Measurements from ENCODE around the gene FADS3.

Gene FADS3

DNA sequence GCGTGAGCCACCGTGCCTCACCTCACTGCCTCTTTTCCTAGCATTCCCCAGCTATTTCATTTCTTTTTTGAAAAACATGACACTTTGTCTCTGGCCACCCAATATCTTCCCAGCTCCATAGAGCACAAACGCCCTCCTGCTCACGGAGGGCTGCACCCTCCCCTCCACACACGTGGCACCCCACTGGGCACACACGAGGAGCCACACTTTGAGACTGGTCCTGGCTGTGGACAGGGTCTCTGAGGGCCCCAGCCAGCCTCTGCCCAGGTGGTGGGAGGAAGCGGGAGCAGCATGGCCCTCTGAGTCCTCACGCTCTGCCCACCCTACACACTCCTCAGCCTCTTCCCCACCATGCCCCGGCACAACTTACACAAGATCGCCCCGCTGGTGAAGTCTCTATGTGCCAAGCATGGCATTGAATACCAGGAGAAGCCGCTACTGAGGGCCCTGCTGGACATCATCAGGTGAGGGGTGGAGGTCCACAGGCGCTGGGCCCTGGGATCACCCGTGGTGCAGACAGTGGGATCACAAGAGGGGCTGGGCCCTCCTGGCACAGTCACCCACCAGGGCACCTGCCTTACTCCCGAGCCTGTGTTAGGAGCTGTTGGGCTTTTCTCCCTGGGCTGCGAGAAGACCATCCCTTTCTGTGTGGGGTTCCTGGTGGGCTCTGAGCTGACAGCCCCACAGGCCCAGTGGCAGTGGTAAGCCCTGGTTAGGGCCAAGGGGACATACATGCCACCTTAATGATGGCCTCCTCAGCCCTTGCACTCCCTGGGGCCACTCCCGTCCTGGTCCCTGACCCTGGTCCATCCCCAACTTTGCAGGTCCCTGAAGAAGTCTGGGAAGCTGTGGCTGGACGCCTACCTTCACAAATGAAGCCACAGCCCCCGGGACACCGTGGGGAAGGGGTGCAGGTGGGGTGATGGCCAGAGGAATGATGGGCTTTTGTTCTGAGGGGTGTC is 26.2 kb downstream of the FADS3 start:
- H3K27me3 ChIP-seq (ENCODE audit: insufficient read depth, low read length) = no peaks in the 10 kb centered on the region
- no peak overlapping the region for H3K4me3 ChIP-seq (ENCODE audit: low read length)
- H3K36me3 ChIP-seq (ENCODE audit: insufficient read depth, low read length) = peaks cover 64% of the 10 kb centered on the region

DNA sequence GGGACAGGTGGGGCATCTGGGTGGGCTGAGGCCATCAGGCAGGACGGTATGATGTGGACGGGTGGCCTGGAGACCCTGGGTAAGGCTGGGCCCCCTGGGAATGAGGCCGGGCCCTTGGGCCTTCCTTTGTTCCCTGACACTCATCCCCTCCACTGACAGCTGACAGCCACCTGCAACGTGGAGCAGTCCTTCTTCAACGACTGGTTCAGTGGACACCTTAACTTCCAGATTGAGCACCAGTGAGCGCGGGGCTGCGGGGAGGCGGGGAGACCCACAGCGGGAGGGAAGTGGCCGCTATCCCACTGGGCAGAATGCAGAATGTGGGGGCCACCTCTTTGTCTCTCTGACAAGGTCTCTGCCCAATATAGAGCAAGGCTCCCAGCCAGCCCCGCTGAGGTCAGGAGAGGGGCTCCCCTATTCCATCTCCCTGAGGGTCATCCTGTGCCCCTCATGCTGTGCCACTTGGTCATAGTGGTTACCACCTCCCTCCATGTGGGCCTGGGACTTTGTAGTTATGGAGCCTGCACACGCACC is 27.7 kb downstream of the FADS3 start:
- Histone ChIP-seq H3K4me3 (ENCODE audit: low read length) (no peak overlapping the region), H3K36me3 (ENCODE audit: insufficient read depth, low read length) (peaks cover 76% of the 10 kb centered on the region), H3K27me3 (ENCODE audit: insufficient read depth, low read length) (no peaks in the 10 kb centered on the region), H3K9me3 (ENCODE audit: low read length) (no peaks in the 10 kb centered on the region), H2AFZ (ENCODE audit: low read depth, low read length) (no peak overlapping the region), H3K4me1 (ENCODE audit: insufficient read depth, low read length) (no peaks in the 10 kb centered on the region)

More for the DNA sequence above, 26.2 kb downstream of the FADS3 start:
- Histone ChIP-seq H2AFZ (ENCODE audit: low read depth, low read length) (no peak overlapping the region), H3K4me1 (ENCODE audit: insufficient read depth, low read length) (peaks cover 10% of the 10 kb centered on the region), H3K9me3 (ENCODE audit: low read length) (no peaks in the 10 kb centered on the region)

DNA sequence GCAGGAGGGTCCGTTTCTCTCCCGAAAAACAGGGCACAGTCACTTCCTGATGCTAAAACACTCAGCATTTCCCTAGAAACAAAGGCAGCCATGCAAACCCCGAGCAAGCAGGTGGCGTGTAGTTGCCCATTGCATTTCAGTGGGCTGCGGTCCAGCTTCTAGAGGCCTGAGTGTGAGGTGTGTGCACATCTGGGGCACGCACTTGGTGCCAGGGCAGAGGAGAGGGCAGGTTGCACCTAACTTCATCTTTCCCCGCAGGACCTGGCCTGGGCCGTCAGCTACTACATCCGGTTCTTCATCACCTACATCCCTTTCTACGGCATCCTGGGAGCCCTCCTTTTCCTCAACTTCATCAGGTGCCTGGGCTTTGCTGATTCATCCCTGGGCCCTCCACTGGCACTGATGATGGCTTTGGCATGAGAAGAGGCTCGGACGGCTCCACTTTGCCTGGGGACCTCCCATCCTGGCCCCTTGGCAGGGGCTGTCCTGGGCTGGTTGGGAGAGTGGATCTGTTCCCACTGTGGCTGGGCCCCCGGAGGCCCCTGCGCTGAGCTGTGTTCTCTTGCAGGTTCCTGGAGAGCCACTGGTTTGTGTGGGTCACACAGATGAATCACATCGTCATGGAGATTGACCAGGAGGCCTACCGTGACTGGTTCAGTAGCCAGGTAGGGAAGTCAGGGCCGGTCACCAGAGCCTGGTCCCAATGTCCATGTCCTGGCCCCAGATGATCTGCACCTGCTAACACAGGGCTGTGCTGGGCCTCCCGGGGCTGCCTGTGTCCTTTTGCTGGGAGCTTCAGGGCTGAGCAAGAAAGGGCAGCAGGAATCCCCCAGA is 28.4 kb downstream of the FADS3 start:
- H3K4me1 ChIP-seq (ENCODE audit: insufficient read depth, low read length) = no peaks in the 10 kb centered on the region
- H3K4me3 ChIP-seq (ENCODE audit: low read length) = no peak overlapping the region
- H2AFZ ChIP-seq (ENCODE audit: low read depth, low read length) = no peak overlapping the region
- H3K9me3 ChIP-seq (ENCODE audit: low read length) = no peaks in the 10 kb centered on the region
- H3K27me3 ChIP-seq (ENCODE audit: insufficient read depth, low read length) = no peaks in the 10 kb centered on the region
- peaks cover 78% of the 10 kb centered on the region for H3K36me3 ChIP-seq (ENCODE audit: insufficient read depth, low read length)

DNA sequence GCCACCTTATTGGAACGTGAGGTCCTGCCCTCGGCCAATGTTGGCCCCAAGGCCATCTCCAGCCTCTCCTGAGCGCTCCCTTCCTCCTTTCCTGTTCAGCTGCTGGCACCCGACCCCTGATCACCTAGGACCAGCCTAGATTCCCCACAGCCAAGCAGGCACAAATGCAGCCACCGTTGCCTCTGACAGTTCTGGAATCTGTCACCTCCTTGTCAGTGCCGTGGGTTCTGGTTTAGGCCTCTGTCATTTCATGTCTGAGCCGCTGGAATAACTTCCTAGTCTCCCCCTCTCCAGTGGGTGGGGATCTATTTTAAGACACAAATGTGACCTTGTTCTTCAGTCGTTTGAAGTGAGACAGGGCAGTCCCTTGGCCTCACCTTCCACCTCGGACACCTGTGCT is 29.7 kb downstream of the FADS3 start:
- no peaks in the 10 kb centered on the region for H3K9me3 ChIP-seq (ENCODE audit: low read length)
- H3K36me3 ChIP-seq (ENCODE audit: insufficient read depth, low read length) = peaks cover 83% of the 10 kb centered on the region
- no peak overlapping the region for H2AFZ ChIP-seq (ENCODE audit: low read depth, low read length)
- no peaks in the 10 kb centered on the region for H3K4me1 ChIP-seq (ENCODE audit: insufficient read depth, low read length)
- H3K4me3 ChIP-seq (ENCODE audit: low read length) = no peak overlapping the region
- no peaks in the 10 kb centered on the region for H3K27me3 ChIP-seq (ENCODE audit: insufficient read depth, low read length)

DNA sequence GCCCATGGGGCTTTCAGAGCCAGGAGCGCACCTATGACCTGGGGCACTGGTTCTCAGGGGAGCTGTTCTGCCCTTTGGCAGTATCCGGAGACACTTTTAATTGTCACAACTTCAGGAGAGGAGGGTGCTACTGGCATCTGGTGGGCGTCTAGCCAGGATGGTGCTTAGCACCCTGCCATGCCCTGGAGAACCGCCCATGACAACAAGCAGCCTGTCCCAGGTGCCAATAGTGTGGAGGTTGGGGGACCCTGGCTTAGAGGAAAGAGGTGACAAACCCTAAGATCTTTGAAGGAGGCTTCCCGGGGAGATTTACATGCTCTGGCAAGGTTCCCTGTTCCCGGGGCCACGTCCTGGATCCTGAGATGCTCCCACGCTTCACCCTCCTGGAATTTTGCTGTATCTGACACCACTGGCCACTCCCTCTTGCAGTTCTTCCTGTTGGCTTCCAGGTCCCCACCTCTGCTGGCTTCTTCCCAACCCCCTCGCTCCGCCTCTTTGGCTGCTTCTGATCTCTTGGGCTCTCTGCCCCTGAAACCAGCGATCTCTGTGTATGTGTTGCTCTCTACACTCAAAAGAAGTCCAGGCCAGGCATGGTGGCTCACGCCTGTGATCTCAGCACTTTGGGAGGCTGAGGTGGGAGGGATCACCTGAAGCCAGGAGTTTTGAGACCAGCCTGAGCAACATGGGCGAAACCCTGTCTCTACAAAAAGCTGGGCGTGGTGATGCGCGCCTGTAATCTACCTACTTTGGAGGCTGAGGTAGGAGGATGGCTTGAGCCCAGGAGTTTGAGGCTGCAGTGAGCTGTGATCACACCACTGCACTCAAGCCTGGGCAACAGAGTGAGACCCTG is 31.1 kb downstream of the FADS3 start:
- Histone ChIP-seq H3K36me3 (ENCODE audit: insufficient read depth, low read length) (peaks cover 83% of the 10 kb centered on the region), H2AFZ (ENCODE audit: low read depth, low read length) (no peak overlapping the region), H3K27me3 (ENCODE audit: insufficient read depth, low read length) (no peaks in the 10 kb centered on the region), H3K4me1 (ENCODE audit: insufficient read depth, low read length) (no peaks in the 10 kb centered on the region), H3K9me3 (ENCODE audit: low read length) (no peaks in the 10 kb centered on the region), H3K4me3 (ENCODE audit: low read length) (no peak overlapping the region)

DNA sequence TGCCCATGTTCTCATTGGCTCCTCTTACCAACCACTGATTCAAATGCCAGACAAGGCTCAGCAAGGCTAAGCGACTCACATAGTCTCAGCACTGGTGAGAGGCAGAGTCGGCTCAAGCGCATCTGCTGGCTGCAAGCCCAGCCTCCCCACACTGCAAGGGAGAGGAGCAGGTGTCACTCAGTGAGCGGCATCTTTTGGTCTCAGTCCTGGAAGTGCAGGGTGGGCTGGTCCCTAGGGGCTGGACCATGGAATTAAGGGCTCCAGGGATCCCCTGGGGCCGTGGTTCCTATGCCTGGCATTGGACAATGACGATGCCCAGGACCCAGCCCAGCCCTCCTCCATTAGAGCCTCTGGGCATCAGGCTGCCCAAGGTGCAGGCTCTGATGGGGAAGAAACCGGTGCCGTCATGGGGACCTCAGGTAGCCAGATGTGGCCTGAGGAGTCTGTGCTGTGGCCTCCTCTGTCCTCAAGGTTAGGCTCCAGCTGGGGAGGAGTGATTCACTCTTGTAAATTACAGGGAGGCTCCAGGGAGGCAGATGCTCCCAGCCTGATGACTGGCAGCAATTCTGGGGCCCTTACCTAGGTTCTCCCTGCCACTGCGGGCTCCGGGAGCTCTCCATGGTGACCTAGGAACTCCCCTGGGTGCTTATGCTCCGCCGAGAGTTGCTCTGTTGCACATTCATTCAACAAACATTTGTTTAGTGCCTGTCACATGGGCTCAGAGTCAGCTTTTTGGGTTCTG is 35.2 kb downstream of the FADS3 start:
- Histone ChIP-seq H3K36me3 (ENCODE audit: insufficient read depth, low read length) (peaks cover 83% of the 10 kb centered on the region), H2AFZ (ENCODE audit: low read depth, low read length) (no peak overlapping the region), H3K9me3 (ENCODE audit: low read length) (no peaks in the 10 kb centered on the region), H3K4me1 (ENCODE audit: insufficient read depth, low read length) (no peaks in the 10 kb centered on the region), H3K4me3 (ENCODE audit: low read length) (no peak overlapping the region), H3K27me3 (ENCODE audit: insufficient read depth, low read length) (no peaks in the 10 kb centered on the region)

DNA sequence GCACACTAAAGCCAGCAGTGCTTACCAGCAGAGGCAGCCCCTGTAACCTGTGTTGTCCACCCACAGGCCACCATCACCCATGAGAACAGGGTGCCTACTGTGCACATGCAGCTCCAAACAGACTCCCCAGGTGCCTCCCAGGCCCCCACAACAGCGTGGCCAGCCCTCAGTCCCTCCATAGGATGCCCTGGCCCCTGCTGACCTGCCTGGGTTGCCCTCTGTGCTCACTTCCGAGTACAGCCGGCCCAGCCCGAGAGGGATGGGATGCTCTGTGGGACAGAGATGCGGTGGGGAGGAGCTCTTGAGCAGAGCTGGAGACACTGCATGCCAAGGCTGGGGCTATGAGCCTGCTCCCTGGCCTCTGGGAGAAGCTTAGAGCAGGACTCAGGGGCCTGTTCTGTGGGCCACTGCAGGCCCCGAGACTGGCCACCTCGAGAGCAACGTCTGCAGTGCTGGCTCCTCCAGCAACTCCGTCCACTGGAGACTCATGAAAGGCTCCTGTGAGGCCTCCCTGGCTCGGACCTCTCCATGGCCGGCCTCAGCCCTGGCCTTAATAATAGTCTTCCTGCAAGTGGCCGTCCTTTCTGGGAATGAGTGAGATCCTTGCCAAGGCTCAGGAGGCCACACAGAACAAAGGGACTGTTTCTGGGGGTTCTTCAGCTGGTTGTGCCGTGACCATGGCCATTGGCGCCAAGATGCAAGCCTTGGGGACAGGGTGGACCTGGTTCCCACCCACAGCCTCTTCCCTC is 36.2 kb downstream of the FADS3 start:
- Histone ChIP-seq H3K27me3 (ENCODE audit: insufficient read depth, low read length) (no peaks in the 10 kb centered on the region), H3K9me3 (ENCODE audit: low read length) (no peaks in the 10 kb centered on the region), H2AFZ (ENCODE audit: low read depth, low read length) (no peak overlapping the region), H3K4me1 (ENCODE audit: insufficient read depth, low read length) (no peaks in the 10 kb centered on the region), H3K36me3 (ENCODE audit: insufficient read depth, low read length) (peaks cover 84% of the 10 kb centered on the region), H3K4me3 (ENCODE audit: low read length) (no peak overlapping the region)

DNA sequence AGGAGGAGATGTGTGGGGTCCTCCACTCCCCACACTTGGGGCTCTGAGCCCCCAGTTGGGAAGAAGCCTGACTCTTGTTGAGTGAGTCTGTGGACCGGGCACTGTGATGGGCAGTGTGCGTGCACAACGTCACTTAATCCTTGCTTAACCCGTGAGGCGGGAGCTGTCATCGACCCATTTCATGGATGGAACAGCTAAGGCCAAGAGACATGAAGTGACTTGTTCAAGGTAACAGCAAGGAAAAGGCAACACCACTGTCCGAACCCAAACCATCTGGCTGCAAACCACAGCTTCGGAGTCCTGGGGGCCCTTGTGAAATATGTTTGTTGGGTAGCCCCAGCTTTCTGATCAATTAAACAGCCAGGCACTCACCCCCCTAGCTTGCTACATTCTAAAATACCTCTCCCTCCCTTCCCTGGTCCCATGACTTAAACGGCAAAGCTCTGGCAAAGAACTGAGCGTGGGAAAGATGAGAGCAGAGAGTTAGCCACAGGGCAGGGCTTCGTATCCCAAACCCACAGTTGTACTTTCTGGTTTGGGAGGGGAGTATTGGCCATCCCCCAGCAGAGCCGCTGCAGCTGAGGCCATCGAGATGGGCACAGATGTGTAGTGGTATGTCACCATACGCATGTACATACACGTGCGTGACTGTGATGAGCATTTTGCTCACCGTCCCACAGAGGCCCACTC is 37.0 kb downstream of the FADS3 start:
- H3K27me3 ChIP-seq (ENCODE audit: insufficient read depth, low read length) = no peaks in the 10 kb centered on the region
- no peak overlapping the region for H2AFZ ChIP-seq (ENCODE audit: low read depth, low read length)
- peaks cover 85% of the 10 kb centered on the region for H3K36me3 ChIP-seq (ENCODE audit: insufficient read depth, low read length)
- H3K9me3 ChIP-seq (ENCODE audit: low read length) = no peaks in the 10 kb centered on the region
- no peaks in the 10 kb centered on the region for H3K4me1 ChIP-seq (ENCODE audit: insufficient read depth, low read length)
- no peak overlapping the region for H3K4me3 ChIP-seq (ENCODE audit: low read length)

DNA sequence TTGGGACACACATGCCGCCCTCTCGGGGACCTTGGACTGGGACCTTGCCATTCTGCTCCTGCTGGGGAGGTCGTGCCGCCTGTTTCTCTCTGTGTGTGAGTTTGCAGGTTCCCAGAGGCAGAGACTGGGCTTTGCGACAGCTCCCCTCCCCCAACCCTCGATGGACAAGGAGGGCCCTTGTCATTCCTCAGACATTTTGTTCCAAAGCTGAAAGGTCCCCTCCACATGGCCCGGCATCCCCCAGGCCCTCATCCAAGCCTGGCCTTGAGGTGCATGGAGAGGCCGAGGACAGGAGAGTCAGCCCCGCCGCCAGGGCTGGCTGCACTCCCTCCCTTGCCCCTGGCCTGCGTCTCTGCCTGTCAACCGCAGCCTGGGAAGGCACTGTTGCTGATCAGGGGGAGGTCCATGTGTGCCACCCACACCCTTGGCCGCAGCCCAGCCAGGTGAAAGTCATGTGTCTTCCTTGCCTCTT is 37.6 kb downstream of the FADS3 start:
- Histone ChIP-seq H3K36me3 (ENCODE audit: insufficient read depth, low read length) (peaks cover 86% of the 10 kb centered on the region), H2AFZ (ENCODE audit: low read depth, low read length) (no peak overlapping the region), H3K9me3 (ENCODE audit: low read length) (no peaks in the 10 kb centered on the region), H3K4me1 (ENCODE audit: insufficient read depth, low read length) (no peaks in the 10 kb centered on the region), H3K27me3 (ENCODE audit: insufficient read depth, low read length) (no peaks in the 10 kb centered on the region), H3K4me3 (ENCODE audit: low read length) (no peak overlapping the region)

DNA sequence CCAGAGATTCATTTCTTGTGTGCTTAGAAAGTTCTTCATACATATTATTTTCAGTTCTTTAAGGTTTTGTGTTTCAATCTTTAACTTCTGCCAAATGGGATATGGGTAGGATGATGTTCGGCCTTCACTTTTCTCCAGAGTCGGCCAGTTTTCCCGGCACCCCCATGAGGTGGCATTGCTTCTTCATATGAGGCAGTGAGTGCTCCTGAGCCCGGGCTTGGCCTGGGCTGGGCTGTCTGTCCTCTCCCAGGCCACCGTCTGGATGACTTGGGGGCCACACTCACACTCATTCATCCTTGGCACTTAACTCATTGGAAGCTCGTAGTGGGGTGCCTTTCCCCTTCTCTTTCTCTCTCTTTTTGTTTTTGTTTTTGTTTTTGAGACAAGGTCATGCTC is 39.4 kb downstream of the FADS3 start:
- Histone ChIP-seq H3K4me1 (ENCODE audit: insufficient read depth, low read length) (no peaks in the 10 kb centered on the region), H3K27me3 (ENCODE audit: insufficient read depth, low read length) (no peaks in the 10 kb centered on the region), H2AFZ (ENCODE audit: low read depth, low read length) (no peak overlapping the region), H3K36me3 (ENCODE audit: insufficient read depth, low read length) (peaks cover 91% of the 10 kb centered on the region), H3K9me3 (ENCODE audit: low read length) (no peaks in the 10 kb centered on the region), H3K4me3 (ENCODE audit: low read length) (no peak overlapping the region)
